SK-N-SH treated with all-trans-retinoic acid at 6 μM for 48 hours (cell line): Measurements from ENCODE around the gene DOC2B.
"Not testable (repeated sequence)": the region's sequence is repeated elsewhere in the genome, so short reads cannot be mapped to it uniquely, and the experiment has no call there.

Source experiments
- ATAC-seq: fragments of 200-7000 bp; cut with Tn5 transposase; 3 replicates; pipeline ENCODE4 v1.9.1; 2020; ENCODE audit warnings: mild to moderate bottlenecking, moderate library complexity
- ARNTL ChIP-seq: fragments of 450-650 bp; formaldehyde crosslinking; IDR thresholded peaks from 2 replicates; pipeline ENCODE4 v1.5.0; 2020; ENCODE audit warnings: low read depth, mild to moderate bottlenecking, moderate library complexity, borderline replicate concordance
- BACH2 ChIP-seq: fragments of 250-450 bp; sonication (Bioruptor Pico); IDR thresholded peaks from 2 replicates; pipeline ENCODE4 v1.9.0; 2021; ENCODE audit warnings: mild to moderate bottlenecking, borderline replicate concordance
- CSDC2 ChIP-seq: fragments of 250-450 bp; sonication (Bioruptor Pico); IDR thresholded peaks from 2 replicates; pipeline ENCODE4 v1.5.0; 2020; ENCODE audit warnings: mild to moderate bottlenecking, moderate library complexity
- ESRRG ChIP-seq: fragments of 250-450 bp; sonication (Bioruptor Pico); IDR thresholded peaks from 2 replicates; pipeline ENCODE4 v1.6.1; 2021; ENCODE audit warnings: mild to moderate bottlenecking
- GLIS3 ChIP-seq: fragments of 250-450 bp; sonication (Bioruptor Pico); IDR thresholded peaks from 2 replicates; pipeline ENCODE4 v1.5.0; 2020; ENCODE audit warnings: mild to moderate bottlenecking, moderate library complexity
- OSR1 ChIP-seq: fragments of 250-450 bp; sonication (Bioruptor Pico); IDR thresholded peaks from 2 replicates; pipeline ENCODE4 v1.8.0; 2022; ENCODE audit warnings: moderate library complexity, mild to moderate bottlenecking, inconsistent platforms
- PPARA ChIP-seq: fragments of 250-450 bp; sonication (Bioruptor Pico); IDR thresholded peaks from 2 replicates; pipeline ENCODE4 v1.5.0; 2020; ENCODE audit warnings: mild to moderate bottlenecking, borderline replicate concordance
- RARB ChIP-seq: fragments of 250-450 bp; sonication (Bioruptor Pico); IDR thresholded peaks from 2 replicates; pipeline ENCODE4 v1.8.0; 2021; ENCODE audit warnings: mild to moderate bottlenecking, moderate library complexity
- SNAI2 ChIP-seq: fragments of 250-450 bp; sonication (Bioruptor Pico); IDR thresholded peaks from 2 replicates; pipeline ENCODE4 v1.5.0; 2020; ENCODE audit warnings: mild to moderate bottlenecking, moderate library complexity
- TCF4 ChIP-seq: fragments of 250-450 bp; sonication (Bioruptor Pico); IDR thresholded peaks from 2 replicates; pipeline ENCODE4 v1.8.0; 2021; ENCODE audit warnings: mild to moderate bottlenecking, moderate library complexity, borderline replicate concordance
- TOX ChIP-seq: fragments of 250-450 bp; sonication (Bioruptor Pico); IDR thresholded peaks from 2 replicates; pipeline ENCODE4 v1.8.0; 2021; ENCODE audit warnings: mild to moderate bottlenecking, moderate library complexity, borderline replicate concordance
- ZC3H10 ChIP-seq: fragments of 250-450 bp; sonication (Bioruptor Pico); IDR thresholded peaks from 2 replicates; pipeline ENCODE4 v1.5.1; 2021; ENCODE audit warnings: mild to moderate bottlenecking, moderate library complexity
- ZFP30 ChIP-seq: fragments of 450-650 bp; formaldehyde crosslinking; IDR thresholded peaks from 2 replicates; pipeline ENCODE4 v1.5.0; 2022; ENCODE audit warnings: mild to moderate bottlenecking, moderate library complexity
- ZNF565 ChIP-seq: fragments of 450-650 bp; formaldehyde crosslinking; conservative IDR thresholded peaks from 2 replicates; pipeline ENCODE4 v1.5.0; 2020; ENCODE audit warnings: low read depth, mild to moderate bottlenecking, moderate library complexity
- ZNF70 ChIP-seq: fragments of 450-650 bp; formaldehyde crosslinking; IDR thresholded peaks from 2 replicates; pipeline ENCODE4 v1.5.0; 2020; ENCODE audit warnings: mild to moderate bottlenecking, moderate library complexity
- ZNF8 ChIP-seq: fragments of 450-650 bp; formaldehyde crosslinking; IDR thresholded peaks from 2 replicates; pipeline ENCODE4 v1.5.0; 2020; ENCODE audit warnings: mild to moderate bottlenecking, moderate library complexity
- TF ChIP-seq, protein P1 (sequence below): fragments of 250-450 bp; sonication (Bioruptor Pico); IDR thresholded peaks from 2 replicates; pipeline ENCODE4 v1.5.0; 2020; ENCODE audit warnings: mild to moderate bottlenecking, moderate library complexity
- TF ChIP-seq, protein P2 (sequence below): fragments of 250-450 bp; sonication (Bioruptor Pico); IDR thresholded peaks from 2 replicates; pipeline ENCODE4 v1.5.1; 2020; ENCODE audit warnings: low read depth, mild to moderate bottlenecking, moderate library complexity
- TF ChIP-seq, protein P3 (sequence below): fragments of 250-450 bp; sonication (Bioruptor Pico); IDR thresholded peaks from 2 replicates; pipeline ENCODE4 v1.8.0; 2021; ENCODE audit warnings: low read depth, mild to moderate bottlenecking, moderate library complexity, borderline replicate concordance
- TF ChIP-seq, protein P4 (sequence below): fragments of 250-450 bp; sonication (Bioruptor Pico); IDR thresholded peaks from 2 replicates; pipeline ENCODE4 v1.8.0; 2020; ENCODE audit warnings: mild to moderate bottlenecking, moderate library complexity, borderline replicate concordance

The DOC2B gene

DNA sequence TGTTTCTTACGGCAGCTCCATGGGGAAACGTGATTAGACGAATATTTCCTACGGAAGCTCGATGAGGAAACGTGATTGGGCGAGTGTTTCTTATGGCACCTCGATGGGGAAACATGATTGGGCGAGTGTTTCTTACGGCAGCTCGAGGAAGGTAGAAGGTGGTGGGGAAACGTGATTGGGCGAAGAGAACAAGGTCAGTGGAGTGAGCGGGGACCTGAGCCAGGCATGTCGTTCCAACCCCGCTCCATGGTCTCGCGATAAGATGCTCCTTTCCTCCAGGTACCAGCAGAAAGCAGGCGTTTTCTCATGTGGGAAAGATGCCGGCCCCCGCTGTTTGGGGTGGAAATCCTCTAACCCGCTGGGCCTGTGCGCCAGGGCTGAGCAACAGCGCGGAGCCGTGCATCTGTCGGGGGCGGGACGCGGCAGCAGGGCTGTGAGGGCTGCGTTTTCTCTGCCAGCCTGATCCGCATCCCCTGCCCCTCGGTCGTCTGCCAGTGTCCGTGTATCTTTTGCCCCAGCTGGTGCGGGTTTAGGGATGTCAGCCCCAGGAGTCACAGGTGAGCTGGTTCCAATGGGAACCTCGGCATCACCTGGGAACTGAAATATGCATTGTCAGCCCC is 25.6 kb upstream of the DOC2B start:
- no peak for ATAC-seq
- no peak for TF ChIP-seq TCF4
- TF ChIP-seq, protein P1, sequence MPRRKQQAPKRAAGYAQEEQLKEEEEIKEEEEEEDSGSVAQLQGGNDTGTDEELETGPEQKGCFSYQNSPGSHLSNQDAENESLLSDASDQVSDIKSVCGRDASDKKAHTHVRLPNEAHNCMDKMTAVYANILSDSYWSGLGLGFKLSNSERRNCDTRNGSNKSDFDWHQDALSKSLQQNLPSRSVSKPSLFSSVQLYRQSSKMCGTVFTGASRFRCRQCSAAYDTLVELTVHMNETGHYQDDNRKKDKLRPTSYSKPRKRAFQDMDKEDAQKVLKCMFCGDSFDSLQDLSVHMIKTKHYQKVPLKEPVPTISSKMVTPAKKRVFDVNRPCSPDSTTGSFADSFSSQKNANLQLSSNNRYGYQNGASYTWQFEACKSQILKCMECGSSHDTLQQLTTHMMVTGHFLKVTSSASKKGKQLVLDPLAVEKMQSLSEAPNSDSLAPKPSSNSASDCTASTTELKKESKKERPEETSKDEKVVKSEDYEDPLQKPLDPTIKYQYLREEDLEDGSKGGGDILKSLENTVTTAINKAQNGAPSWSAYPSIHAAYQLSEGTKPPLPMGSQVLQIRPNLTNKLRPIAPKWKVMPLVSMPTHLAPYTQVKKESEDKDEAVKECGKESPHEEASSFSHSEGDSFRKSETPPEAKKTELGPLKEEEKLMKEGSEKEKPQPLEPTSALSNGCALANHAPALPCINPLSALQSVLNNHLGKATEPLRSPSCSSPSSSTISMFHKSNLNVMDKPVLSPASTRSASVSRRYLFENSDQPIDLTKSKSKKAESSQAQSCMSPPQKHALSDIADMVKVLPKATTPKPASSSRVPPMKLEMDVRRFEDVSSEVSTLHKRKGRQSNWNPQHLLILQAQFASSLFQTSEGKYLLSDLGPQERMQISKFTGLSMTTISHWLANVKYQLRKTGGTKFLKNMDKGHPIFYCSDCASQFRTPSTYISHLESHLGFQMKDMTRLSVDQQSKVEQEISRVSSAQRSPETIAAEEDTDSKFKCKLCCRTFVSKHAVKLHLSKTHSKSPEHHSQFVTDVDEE (CRISPR knock-in tag) = no peak
- TF ChIP-seq PPARA (CRISPR knock-in tag) = no peak
- no peak for TF ChIP-seq RARB (CRISPR knock-in tag)
- no peak for TF ChIP-seq BACH2
- no peak for TF ChIP-seq ESRRG (CRISPR knock-in tag)
- TF ChIP-seq, protein P2, sequence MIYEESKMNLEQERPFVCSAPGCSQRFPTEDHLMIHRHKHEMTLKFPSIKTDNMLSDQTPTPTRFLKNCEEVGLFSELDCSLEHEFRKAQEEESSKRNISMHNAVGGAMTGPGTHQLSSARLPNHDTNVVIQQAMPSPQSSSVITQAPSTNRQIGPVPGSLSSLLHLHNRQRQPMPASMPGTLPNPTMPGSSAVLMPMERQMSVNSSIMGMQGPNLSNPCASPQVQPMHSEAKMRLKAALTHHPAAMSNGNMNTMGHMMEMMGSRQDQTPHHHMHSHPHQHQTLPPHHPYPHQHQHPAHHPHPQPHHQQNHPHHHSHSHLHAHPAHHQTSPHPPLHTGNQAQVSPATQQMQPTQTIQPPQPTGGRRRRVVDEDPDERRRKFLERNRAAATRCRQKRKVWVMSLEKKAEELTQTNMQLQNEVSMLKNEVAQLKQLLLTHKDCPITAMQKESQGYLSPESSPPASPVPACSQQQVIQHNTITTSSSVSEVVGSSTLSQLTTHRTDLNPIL (CRISPR knock-in tag) = no peak
- no peak for TF ChIP-seq ZNF565
- no peak for TF ChIP-seq OSR1 (CRISPR knock-in tag)
- TF ChIP-seq, protein P3, sequence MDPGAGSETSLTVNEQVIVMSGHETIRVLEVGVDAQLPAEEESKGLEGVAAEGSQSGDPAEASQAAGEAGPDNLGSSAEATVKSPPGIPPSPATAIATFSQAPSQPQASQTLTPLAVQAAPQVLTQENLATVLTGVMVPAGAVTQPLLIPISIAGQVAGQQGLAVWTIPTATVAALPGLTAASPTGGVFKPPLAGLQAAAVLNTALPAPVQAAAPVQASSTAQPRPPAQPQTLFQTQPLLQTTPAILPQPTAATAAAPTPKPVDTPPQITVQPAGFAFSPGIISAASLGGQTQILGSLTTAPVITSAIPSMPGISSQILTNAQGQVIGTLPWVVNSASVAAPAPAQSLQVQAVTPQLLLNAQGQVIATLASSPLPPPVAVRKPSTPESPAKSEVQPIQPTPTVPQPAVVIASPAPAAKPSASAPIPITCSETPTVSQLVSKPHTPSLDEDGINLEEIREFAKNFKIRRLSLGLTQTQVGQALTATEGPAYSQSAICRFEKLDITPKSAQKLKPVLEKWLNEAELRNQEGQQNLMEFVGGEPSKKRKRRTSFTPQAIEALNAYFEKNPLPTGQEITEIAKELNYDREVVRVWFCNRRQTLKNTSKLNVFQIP (CRISPR knock-in tag) = no peak
- TF ChIP-seq ZNF8 (CRISPR knock-in tag) = no peak
- no peak for TF ChIP-seq ZFP30 (CRISPR knock-in tag)
- TF ChIP-seq GLIS3 = no peak
- TF ChIP-seq CSDC2 = no peak
- no peak for TF ChIP-seq ZC3H10 (CRISPR knock-in tag)
- no peak for TF ChIP-seq ZNF70 (CRISPR knock-in tag)
- TF ChIP-seq ARNTL (CRISPR knock-in tag) = no peak
- TF ChIP-seq, protein P4, sequence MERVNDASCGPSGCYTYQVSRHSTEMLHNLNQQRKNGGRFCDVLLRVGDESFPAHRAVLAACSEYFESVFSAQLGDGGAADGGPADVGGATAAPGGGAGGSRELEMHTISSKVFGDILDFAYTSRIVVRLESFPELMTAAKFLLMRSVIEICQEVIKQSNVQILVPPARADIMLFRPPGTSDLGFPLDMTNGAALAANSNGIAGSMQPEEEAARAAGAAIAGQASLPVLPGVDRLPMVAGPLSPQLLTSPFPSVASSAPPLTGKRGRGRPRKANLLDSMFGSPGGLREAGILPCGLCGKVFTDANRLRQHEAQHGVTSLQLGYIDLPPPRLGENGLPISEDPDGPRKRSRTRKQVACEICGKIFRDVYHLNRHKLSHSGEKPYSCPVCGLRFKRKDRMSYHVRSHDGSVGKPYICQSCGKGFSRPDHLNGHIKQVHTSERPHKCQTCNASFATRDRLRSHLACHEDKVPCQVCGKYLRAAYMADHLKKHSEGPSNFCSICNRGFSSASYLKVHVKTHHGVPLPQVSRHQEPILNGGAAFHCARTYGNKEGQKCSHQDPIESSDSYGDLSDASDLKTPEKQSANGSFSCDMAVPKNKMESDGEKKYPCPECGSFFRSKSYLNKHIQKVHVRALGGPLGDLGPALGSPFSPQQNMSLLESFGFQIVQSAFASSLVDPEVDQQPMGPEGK (CRISPR knock-in tag) = no peak
- no peak for TF ChIP-seq TOX (CRISPR knock-in tag)
- TF ChIP-seq SNAI2 (CRISPR knock-in tag) = no peak
- TF ChIP-seq, all 23 proteins: peak for 0

DNA sequence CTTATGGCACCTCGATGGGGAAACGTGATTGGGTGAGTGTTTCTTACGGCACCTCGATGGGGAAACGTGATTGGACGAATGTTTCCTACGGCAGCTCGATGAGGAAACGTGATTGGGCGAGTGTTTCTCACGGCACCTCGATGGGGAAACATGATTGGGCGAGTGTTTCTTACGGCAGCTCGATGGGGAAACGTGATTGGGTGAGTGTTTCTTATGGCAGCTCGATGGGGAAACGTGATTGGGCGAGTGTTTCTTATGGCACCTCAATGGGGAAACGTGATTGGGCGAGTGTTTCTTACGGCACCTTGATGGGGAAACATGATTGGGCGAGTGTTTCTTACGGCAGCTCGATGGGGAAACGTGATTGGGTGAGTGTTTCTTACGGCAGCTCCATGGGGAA is 25.0 kb upstream of the DOC2B start:
- not testable (repeated sequence) for ATAC-seq

DNA sequence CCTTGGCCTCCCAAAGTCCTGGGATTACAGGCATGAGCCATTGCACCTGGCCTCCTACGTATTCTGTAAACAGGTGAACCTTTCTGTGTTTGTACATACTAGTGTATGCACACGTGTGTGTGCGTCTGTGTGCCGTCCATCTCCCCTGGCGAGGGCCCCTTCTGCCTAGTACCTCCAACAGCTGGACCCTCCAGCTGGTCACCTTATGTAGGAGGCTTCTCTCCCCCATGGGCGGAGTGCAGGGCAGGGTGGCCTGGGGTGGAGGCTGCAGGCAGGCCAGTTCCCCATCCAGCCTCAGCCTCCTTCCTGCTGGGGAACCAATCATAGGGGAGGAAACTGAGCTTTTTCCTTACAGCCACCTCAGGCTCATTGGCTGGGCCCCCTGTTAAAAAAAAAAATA is 24.4 kb upstream of the DOC2B start:
- ATAC-seq = no peak

More for the DNA sequence above, 24.4 kb upstream of the DOC2B start:
- TF ChIP-seq ZFP30 (CRISPR knock-in tag) (no peak), GLIS3 (no peak), CSDC2 (no peak), ARNTL (CRISPR knock-in tag) (no peak), TCF4 (no peak), ZC3H10 (CRISPR knock-in tag) (no peak), ESRRG (CRISPR knock-in tag) (no peak), RARB (CRISPR knock-in tag) (no peak), PPARA (CRISPR knock-in tag) (no peak), BACH2 (no peak), OSR1 (CRISPR knock-in tag) (no peak)
- TF ChIP-seq, protein P2 (CRISPR knock-in tag) = no peak
- TF ChIP-seq, protein P4 (CRISPR knock-in tag) = no peak
